Lower lobe of right lung (tissue), 2 donors: ENCODE measurements around the gene TMEM201. TPM values are rescaled to one million over a fixed set of nuclear protein-coding genes. Genes with fewer than 3 reads are reported as not detected.

ENCODE experiments used
- ATAC-seq, 2 donors: fragments of 200-7000 bp; cut with Tn5 transposase; one replicate each; pipeline ENCODE4 v1.9.1; 2020 to 2022; ENCODE audit warnings: mild to moderate bottlenecking in 2 of 2, moderate library complexity in 2 of 2
- DNase-seq: peaks from one replicate; pipeline ENCODE4 v3.0.0-alpha.2; 2020
- H3K27ac ChIP-seq: fragments of 200-600 bp; one replicate; pipeline ENCODE4 v1.8.0; 2022
- H3K27me3 ChIP-seq: fragments of 200-600 bp; one replicate; pipeline ENCODE4 v1.8.0; 2022; ENCODE audit warnings: low read depth
- H3K36me3 ChIP-seq: fragments of 200-600 bp; one replicate; pipeline ENCODE4 v1.8.0; 2022; ENCODE audit warnings: mild to moderate bottlenecking
- H3K4me1 ChIP-seq: fragments of 200-600 bp; one replicate; pipeline ENCODE4 v1.8.0; 2022
- H3K4me3 ChIP-seq: fragments of 200-600 bp; one replicate; pipeline ENCODE4 v1.8.0; 2022; ENCODE audit warnings: mild to moderate bottlenecking
- H3K9me3 ChIP-seq: fragments of 200-600 bp; one replicate; pipeline ENCODE4 v1.8.0; 2022
- intact Hi-C: fragments of 100-400 bp; cut with DNase I; formaldehyde crosslinking; loops from one replicate; pipeline ENCODE4 v1.11.0; 2022
- total RNA-seq: library from RNA; stranded (reverse); fragmentation: NEBNext Ultra II Directional; extraction: Animal tissue kit (Norgen Biotek cat#: 25700); gene quantifications from one replicate; pipeline ENCODE4 v1.2.1, GENCODE V29; 2021
- TF ChIP-seq, protein P1 (sequence below): fragments of 200-600 bp; IDR thresholded peaks from one replicate; pipeline ENCODE4 v1.8.0; 2022; ENCODE audit warnings: antibody characterized with exemption, mild to moderate bottlenecking
- donor health status: DM: no; HTN: yes; CAD: no; lungs with severe emphysema.

The TMEM201 gene
- total RNA-seq, 1 donor from 2014 or later: 8.2 TPM

DNA sequence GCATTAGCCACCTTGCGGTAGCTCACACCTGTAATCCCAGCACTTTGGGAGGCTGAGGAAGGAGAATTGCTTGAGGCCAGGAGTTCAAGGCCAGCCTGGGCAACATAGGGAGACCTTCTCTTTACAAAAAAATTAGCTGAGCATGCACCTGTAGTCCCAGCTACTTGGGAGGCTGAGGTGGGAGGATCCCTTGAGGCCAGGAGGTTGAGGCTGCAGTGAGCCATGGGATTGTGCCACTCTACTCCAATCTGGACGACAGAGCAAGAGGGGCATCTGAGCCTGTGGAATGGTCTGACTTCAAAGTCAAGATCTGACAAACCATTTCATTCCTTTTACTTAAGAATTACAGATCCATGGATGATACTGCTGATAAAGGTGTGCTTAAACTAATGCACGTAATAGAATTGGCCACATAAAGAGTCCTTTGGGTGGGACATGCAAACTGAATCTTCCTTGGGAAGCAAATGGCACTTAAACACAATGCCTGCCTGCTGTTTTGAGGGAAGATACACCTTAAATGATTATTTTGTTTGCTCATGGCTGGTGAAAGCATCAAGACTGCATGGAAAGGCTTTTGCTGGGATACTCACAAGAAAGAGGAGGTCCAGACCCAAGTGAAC is 2.5 kb upstream of the TMEM201 start:
- ATAC-seq (no peak), DNase-seq (no peak)
- H3K27me3 ChIP-seq: no peaks in the 10 kb centered on the region
- no peak overlapping the region for H3K4me3 ChIP-seq
- intact Hi-C loops: no loop called here
- H3K27ac ChIP-seq: no peak overlapping the region
- H3K4me1 ChIP-seq: peaks cover 16% of the 10 kb centered on the region
- TF ChIP-seq, protein P1, sequence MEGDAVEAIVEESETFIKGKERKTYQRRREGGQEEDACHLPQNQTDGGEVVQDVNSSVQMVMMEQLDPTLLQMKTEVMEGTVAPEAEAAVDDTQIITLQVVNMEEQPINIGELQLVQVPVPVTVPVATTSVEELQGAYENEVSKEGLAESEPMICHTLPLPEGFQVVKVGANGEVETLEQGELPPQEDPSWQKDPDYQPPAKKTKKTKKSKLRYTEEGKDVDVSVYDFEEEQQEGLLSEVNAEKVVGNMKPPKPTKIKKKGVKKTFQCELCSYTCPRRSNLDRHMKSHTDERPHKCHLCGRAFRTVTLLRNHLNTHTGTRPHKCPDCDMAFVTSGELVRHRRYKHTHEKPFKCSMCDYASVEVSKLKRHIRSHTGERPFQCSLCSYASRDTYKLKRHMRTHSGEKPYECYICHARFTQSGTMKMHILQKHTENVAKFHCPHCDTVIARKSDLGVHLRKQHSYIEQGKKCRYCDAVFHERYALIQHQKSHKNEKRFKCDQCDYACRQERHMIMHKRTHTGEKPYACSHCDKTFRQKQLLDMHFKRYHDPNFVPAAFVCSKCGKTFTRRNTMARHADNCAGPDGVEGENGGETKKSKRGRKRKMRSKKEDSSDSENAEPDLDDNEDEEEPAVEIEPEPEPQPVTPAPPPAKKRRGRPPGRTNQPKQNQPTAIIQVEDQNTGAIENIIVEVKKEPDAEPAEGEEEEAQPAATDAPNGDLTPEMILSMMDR: no peak
- peaks cover 17% of the 10 kb centered on the region for H3K36me3 ChIP-seq
- H3K9me3 ChIP-seq: no peaks in the 10 kb centered on the region

DNA sequence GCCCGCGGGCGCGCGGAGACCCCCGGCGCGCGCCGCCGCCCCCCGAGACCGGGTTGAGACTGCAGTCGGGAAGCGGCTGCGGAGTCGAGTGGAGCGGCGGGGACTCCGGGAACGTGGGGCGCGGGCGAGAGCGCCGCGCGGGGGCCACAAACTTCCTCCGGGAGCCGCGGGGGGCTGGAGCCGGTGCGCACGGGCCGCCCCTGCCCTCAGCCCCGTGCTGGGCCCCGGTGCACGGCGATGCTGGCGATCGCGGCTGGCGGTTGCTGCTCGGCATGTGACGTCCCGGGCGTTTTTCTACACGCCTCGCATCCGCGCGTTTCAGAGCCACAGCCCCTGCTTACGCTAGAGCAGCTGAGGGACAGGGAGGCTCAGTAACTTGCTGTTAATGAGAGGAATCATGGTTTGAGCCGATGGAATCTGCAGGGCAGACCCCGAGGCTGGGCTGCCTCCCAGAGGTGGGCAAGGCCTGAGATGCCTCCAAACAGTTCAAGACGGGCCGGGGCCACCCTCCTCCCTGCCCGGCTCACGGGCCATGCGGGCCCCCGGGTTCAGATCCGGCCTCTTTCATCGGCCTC is 520 bp downstream of the TMEM201 start:
- peak overlapping the region; percentile 64 for H3K27ac ChIP-seq
- peak in 1 of 2 donors; percentile 4 for ATAC-seq
- peak; percentile 44 for DNase-seq
- H3K4me3 ChIP-seq: peak overlapping the region; percentile 73
- no peaks in the 10 kb centered on the region for H3K36me3 ChIP-seq
- no peaks in the 10 kb centered on the region for H3K27me3 ChIP-seq
- TF ChIP-seq, protein P1: no peak
- no peaks in the 10 kb centered on the region for H3K9me3 ChIP-seq
- peaks cover 33% of the 10 kb centered on the region for H3K4me1 ChIP-seq
- intact Hi-C loops: no loop called here

DNA sequence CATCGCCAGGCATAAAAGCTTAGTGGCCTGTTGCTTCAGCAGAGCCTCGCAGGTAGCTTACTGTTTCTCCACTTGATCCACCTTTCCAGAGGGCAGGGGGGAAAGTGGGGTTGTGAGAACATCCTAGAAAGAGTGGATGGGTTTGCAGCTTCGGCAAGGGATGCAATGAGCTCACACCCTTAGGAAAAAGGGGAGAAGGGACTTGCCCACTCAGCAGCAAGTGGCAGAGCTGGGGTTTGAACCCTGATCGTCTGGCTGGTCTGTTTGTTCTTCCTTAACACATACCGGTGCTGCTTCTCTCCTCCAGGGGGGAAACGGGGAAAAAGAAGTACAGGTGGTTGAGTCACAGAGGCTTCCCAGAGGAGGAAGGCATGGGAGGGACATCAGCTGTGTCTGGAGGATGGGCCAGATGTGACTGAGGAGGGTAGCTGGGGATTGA is 1.0 kb downstream of the TMEM201 start:
- Histone ChIP-seq H3K27ac (peak overlapping the region; percentile 64), H3K4me1 (peaks cover 33% of the 10 kb centered on the region), H3K9me3 (no peaks in the 10 kb centered on the region), H3K27me3 (no peaks in the 10 kb centered on the region), H3K36me3 (no peaks in the 10 kb centered on the region), H3K4me3 (peak overlapping the region; percentile 73)
- TF ChIP-seq, protein P1: no peak
- DNase-seq: no peak
- intact Hi-C loops: no loop called here
- ATAC-seq: no peak

DNA sequence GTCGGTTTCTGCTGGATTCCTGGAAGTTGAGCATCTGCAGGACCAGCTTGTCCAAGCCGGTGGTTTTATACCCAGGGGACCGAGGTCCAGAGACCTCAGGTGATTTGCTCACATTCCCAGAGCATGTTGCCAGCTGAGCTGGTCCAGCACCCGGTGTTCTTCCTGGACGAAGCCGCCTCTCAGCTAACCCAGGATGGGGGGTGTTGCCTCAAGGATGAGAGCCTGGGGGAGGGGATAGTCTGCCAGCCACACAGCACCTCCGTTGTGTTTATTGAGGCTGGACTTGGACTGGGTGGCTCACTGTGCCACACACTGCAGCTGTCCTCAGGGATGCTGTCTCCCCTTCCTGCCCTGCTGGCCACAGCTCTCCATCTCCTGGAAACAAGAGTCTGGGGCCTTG is 1.5 kb downstream of the TMEM201 start:
- peaks cover 33% of the 10 kb centered on the region for H3K4me1 ChIP-seq
- ATAC-seq: no peak
- H3K36me3 ChIP-seq: no peaks in the 10 kb centered on the region
- peak overlapping the region; percentile 73 for H3K4me3 ChIP-seq
- no peak overlapping the region for H3K27ac ChIP-seq
- no peaks in the 10 kb centered on the region for H3K27me3 ChIP-seq
- intact Hi-C loops: no loop called here
- DNase-seq: no peak
- H3K9me3 ChIP-seq: no peaks in the 10 kb centered on the region
- TF ChIP-seq, protein P1: no peak

DNA sequence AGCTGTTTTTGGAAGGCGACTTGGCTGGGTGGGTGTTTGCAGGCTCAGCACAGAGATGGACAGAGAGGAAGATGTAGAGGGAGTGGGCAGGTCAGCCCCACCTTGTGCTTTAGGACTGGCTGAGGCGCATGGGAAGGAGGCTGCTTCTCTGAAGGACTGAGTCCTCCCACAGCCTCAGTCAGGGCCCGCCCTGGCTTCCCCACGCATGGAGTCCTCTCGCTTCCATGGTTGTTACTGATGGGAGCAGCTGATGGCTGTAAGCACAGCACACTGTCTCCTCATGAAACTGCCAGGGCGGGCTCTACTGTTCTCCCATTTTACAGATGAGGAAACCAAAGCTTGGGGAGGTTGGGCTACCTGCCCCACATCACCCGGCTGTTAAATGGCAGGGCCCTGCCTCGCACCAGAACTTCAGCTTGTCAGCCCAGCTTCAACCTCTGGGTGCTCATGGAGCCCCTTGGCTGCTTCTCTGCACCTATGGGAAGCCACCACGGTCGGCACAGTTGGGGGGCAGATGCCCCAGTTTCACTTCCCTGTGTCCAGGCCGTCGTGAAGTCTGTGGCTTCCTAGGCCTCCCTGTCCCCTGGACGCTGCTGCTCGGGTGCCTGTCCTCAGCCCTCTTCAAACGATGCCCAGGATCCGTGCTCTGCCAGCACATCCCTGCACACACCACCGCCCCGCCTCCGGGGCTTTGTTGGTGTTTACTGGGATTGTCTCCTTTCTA is 2.4 kb downstream of the TMEM201 start:
- Histone ChIP-seq H3K4me1 (peaks cover 33% of the 10 kb centered on the region), H3K9me3 (no peaks in the 10 kb centered on the region), H3K4me3 (no peak overlapping the region), H3K27me3 (no peaks in the 10 kb centered on the region), H3K27ac (no peak overlapping the region), H3K36me3 (no peaks in the 10 kb centered on the region)
- DNase-seq (peak; percentile 48), ATAC-seq (no peak)
- TF ChIP-seq, protein P1: no peak
- intact Hi-C loops: no loop called here
